ENCODE measurements around the gene NEIL3.

- TF ChIP-seq POLR2AphosphoS5 (IDR thresholded peaks at IDR 0.05) (no peak), POLR2A (IDR thresholded peaks at IDR 0.05) (no peak)
Observed at GRCh38 chr4:177356921-177357320, 47.2 kb downstream of the NEIL3 start.

All from sigmoid colon (tissue), 4 donors.